ENCODE measurements around the gene SMARCB1. TPM values are rescaled to one million over a fixed set of nuclear protein-coding genes. Genes with fewer than 3 reads are reported as not detected.
"Not testable (repeated sequence)": the region's sequence is repeated elsewhere in the genome, so short reads cannot be mapped to it uniquely, and the experiment has no call there.

The SMARCB1 gene
- total RNA-seq, 1 experiment from 2014 or later: 172 TPM

DNA sequence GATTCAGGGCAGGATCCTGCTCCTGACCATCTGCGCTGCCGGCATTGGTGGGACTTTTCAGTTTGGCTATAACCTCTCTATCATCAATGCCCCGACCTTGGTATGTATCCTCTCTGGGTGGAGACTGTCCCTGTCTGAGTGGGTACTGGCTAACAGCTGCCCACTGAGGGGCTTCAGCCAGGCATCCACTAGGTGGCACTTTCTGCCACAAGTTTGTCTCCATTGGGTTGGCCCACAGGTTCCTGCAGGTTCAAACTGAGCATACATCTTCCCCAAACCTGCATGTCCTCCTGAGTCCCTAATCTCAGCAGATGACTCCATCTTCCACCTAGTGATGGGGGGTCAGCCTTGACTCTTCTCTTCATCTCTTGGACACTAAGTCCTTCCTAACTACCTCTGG is 75.3 kb downstream of the SMARCB1 start:
- H3K36me3 ChIP-seq (ENCODE audit: insufficient read depth, low read length, poor library complexity, severe bottlenecking): no peaks in the 10 kb centered on the region
- ChIA-PET POLR2A (ENCODE audit: low non-redundant PET) (no interaction called here), CTCF (interaction anchor here (0.5 to 1.5 kb wide), 3 partner anchors 27 to 317 kb away, joined by 3 to 5 read pairs (median 3); partner anchors contain the start of gene MIF)
- TF ChIP-seq, protein P1, sequence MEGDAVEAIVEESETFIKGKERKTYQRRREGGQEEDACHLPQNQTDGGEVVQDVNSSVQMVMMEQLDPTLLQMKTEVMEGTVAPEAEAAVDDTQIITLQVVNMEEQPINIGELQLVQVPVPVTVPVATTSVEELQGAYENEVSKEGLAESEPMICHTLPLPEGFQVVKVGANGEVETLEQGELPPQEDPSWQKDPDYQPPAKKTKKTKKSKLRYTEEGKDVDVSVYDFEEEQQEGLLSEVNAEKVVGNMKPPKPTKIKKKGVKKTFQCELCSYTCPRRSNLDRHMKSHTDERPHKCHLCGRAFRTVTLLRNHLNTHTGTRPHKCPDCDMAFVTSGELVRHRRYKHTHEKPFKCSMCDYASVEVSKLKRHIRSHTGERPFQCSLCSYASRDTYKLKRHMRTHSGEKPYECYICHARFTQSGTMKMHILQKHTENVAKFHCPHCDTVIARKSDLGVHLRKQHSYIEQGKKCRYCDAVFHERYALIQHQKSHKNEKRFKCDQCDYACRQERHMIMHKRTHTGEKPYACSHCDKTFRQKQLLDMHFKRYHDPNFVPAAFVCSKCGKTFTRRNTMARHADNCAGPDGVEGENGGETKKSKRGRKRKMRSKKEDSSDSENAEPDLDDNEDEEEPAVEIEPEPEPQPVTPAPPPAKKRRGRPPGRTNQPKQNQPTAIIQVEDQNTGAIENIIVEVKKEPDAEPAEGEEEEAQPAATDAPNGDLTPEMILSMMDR (conservative IDR thresholded peaks at IDR 0.05; ENCODE audit: low read depth, low read length): peak; percentile 83
- no peak for TF ChIP-seq EZH2 (IDR thresholded peaks at IDR 0.05; ENCODE audit: borderline replicate concordance, low read depth, low read length, poor library complexity, severe bottlenecking)
- no peaks in the 10 kb centered on the region for H3K27me3 ChIP-seq (replicated peaks; ENCODE audit: insufficient read depth, low read depth, low read length, poor library complexity)
- H3K9me3 ChIP-seq (ENCODE audit: low read depth, low read length, poor library complexity, severe bottlenecking): no peaks in the 10 kb centered on the region
- H3K4me3 ChIP-seq (ENCODE audit: low read depth, low read length, poor library complexity, severe bottlenecking): no peak overlapping the region
- DNase-seq (ENCODE audit: low spot score): peak; percentile 69
- peaks cover 7% of the 10 kb centered on the region for H3K4me1 ChIP-seq (ENCODE audit: insufficient read depth, low read length, poor library complexity, severe bottlenecking)
- intact Hi-C loops (cut with micrococcal nuclease; ENCODE audit: unreplicated experiment): no loop called here
- H3K27ac ChIP-seq (ENCODE audit: low read depth, low read length, poor library complexity, severe bottlenecking): no peak overlapping the region
- no TSS peak for BruUV-seq (replicated peaks)

DNA sequence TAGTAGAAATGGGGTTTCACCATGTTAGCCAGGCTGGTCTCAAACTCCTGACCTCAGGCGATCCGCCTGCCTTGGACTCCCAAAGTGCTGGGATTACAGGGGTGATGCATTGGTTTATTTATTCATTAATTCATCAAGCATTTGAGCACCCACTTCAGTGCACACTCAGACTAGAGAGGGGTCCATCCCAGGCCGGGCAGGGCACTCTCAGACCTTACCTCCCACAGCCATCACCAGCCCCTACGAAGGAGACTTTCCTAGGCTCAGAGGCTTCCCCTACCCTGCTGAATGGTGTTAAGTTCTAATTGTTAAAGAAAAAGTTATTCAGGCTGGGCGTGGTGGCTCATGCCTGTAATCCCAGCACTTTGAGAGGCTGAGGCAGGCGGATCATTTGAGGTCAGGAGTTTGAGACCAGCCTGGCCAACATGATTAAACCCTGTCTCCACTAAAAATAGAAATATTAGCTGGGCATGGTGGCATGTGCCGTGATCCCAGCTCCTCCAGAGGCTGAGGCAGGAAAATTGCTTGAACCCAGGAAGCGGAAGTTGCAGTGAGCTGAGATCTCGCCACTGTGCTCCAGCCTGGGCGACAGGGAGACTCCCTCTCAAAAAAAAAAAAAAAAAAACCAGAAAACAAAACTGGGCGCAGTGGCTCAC is 77.9 kb downstream of the SMARCB1 start:
- H3K4me1 ChIP-seq (ENCODE audit: insufficient read depth, low read length, poor library complexity, severe bottlenecking); DNase-seq (ENCODE audit: low spot score); H3K4me3 ChIP-seq (ENCODE audit: low read depth, low read length, poor library complexity, severe bottlenecking); H3K27ac ChIP-seq (ENCODE audit: low read depth, low read length, poor library complexity, severe bottlenecking); H3K27me3 ChIP-seq (replicated peaks; ENCODE audit: insufficient read depth, low read depth, low read length, poor library complexity); CTCF ChIA-PET; intact Hi-C loops (cut with micrococcal nuclease; ENCODE audit: unreplicated experiment); H3K36me3 ChIP-seq (ENCODE audit: insufficient read depth, low read length, poor library complexity, severe bottlenecking); BruUV-seq (replicated peaks); H3K9me3 ChIP-seq (ENCODE audit: low read depth, low read length, poor library complexity, severe bottlenecking): not testable (repeated sequence)
- POLR2A ChIA-PET (ENCODE audit: low non-redundant PET): interaction anchor here (0.6 kb wide), 2 partner anchors 708 to 1579 kb away, joined by 4 to 5 read pairs; no protein-coding TSS in a partner anchor

DNA sequence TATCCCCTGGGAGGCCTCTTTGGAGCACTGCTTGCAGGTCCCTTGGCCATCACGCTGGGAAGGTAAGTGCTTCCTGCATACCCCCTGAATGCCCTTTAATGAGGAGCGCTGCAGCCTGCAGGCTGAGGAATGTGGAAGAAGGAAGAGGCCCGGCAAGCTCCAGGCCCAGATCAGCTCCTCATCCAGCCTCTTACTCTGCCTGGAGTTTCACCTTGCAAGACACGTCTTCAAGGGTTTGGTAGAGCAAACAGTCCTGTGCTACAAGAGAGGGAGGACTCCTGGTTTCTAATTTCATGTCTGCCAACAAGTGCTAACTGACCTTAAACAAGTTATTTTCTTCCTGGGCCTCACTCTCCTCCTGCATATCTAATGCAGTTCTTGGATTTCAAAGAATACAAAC is 81.8 kb downstream of the SMARCB1 start:
- POLR2A ChIA-PET (ENCODE audit: low non-redundant PET): no interaction called here

More for the DNA sequence above, 81.8 kb downstream of the SMARCB1 start:
- Histone ChIP-seq H3K4me3 (ENCODE audit: low read depth, low read length, poor library complexity, severe bottlenecking) (no peak overlapping the region), H3K27me3 (replicated peaks; ENCODE audit: insufficient read depth, low read depth, low read length, poor library complexity) (no peaks in the 10 kb centered on the region), H3K27ac (ENCODE audit: low read depth, low read length, poor library complexity, severe bottlenecking) (no peak overlapping the region), H3K9me3 (ENCODE audit: low read depth, low read length, poor library complexity, severe bottlenecking) (no peaks in the 10 kb centered on the region), H3K4me1 (ENCODE audit: insufficient read depth, low read length, poor library complexity, severe bottlenecking) (no peaks in the 10 kb centered on the region), H3K36me3 (ENCODE audit: insufficient read depth, low read length, poor library complexity, severe bottlenecking) (no peaks in the 10 kb centered on the region)
- BruUV-seq (replicated peaks): no TSS peak
- intact Hi-C loops (cut with micrococcal nuclease; ENCODE audit: unreplicated experiment): no loop called here
- no peak for TF ChIP-seq EZH2 (IDR thresholded peaks at IDR 0.05; ENCODE audit: borderline replicate concordance, low read depth, low read length, poor library complexity, severe bottlenecking)
- TF ChIP-seq, protein P1 (conservative IDR thresholded peaks at IDR 0.05; ENCODE audit: low read depth, low read length): no peak
- CTCF ChIA-PET: interaction anchor here (0.8 kb wide), 1 partner anchor 19 kb away, joined by 3 read pairs; no protein-coding TSS in a partner anchor
- no peak for DNase-seq (ENCODE audit: low spot score)
